Activated CD8-positive, alpha-beta T cell treated with anti-CD3 and anti-CD28 coated beads for 36 hours (primary cell): ENCODE data around the gene IFT122. TPM values are rescaled to one million over a fixed set of nuclear protein-coding genes. Genes with fewer than 3 reads are reported as not detected.
"Not testable (repeated sequence)": the region's sequence is repeated elsewhere in the genome, so short reads cannot be mapped to it uniquely, and the experiment has no call there.

Experiments used
- ATAC-seq: fragments of 200-7000 bp; cut with Tn5 transposase; one replicate; pipeline ENCODE4 v1.10.0; 2021; ENCODE audit warnings: mild to moderate bottlenecking, moderate library complexity
- CTCF ChIA-PET: fragments of 350-600 bp; sonication (Branson Sonifier 250); formaldehyde crosslinking; loops from one replicate; lab custom pipeline; 2021; ENCODE audit warnings: antibody characterized with exemption; lab: Charles Lee
- POLR2A ChIA-PET: fragments of 350-600 bp; sonication (Branson Sonifier 250); formaldehyde crosslinking; loops from one replicate; lab custom pipeline; 2021; ENCODE audit warnings: antibody characterized with exemption; lab: Charles Lee
- DNase-seq: peaks from one replicate; pipeline ENCODE4 v3.0.0-alpha.2; 2020
- H3K27ac Mint-ChIP-seq: one replicate; pipeline ENCODE4 v1.8.0; 2021; ENCODE audit warnings: mild to moderate bottlenecking, mixed read lengths
- H3K27me3 Mint-ChIP-seq: one replicate; pipeline ENCODE4 v1.8.0; 2021; ENCODE audit warnings: mixed read lengths
- H3K36me3 Mint-ChIP-seq: one replicate; pipeline ENCODE4 v1.8.0; 2021; ENCODE audit warnings: low read depth, mixed read lengths
- H3K4me1 Mint-ChIP-seq: one replicate; pipeline ENCODE4 v1.8.0; 2021; ENCODE audit warnings: low read depth, mixed read lengths
- H3K4me3 Mint-ChIP-seq: one replicate; pipeline ENCODE4 v1.8.0; 2021; ENCODE audit warnings: mild to moderate bottlenecking, moderate library complexity, mixed read lengths
- H3K9me3 Mint-ChIP-seq: one replicate; pipeline ENCODE4 v1.8.0; 2021; ENCODE audit warnings: mixed read lengths
- intact Hi-C: fragments of 100-400 bp; cut with micrococcal nuclease; formaldehyde crosslinking; loops from one replicate; pipeline ENCODE4 v1.10.0; 2022
- total RNA-seq, 2 experiments: library from RNA; stranded (reverse); gene quantifications; one replicate each; pipeline ENCODE4 v1.2.3, GENCODE V29; 2021
- TF ChIP-seq, protein P1 (sequence below): fragments of 200-600 bp; IDR thresholded peaks from one replicate; pipeline ENCODE4 v1.8.0; 2022; ENCODE audit warnings: antibody characterized with exemption, mild to moderate bottlenecking

The IFT122 gene
- total RNA-seq, 2 experiments from 2014 or later: 18.9 to 20.4 TPM

DNA sequence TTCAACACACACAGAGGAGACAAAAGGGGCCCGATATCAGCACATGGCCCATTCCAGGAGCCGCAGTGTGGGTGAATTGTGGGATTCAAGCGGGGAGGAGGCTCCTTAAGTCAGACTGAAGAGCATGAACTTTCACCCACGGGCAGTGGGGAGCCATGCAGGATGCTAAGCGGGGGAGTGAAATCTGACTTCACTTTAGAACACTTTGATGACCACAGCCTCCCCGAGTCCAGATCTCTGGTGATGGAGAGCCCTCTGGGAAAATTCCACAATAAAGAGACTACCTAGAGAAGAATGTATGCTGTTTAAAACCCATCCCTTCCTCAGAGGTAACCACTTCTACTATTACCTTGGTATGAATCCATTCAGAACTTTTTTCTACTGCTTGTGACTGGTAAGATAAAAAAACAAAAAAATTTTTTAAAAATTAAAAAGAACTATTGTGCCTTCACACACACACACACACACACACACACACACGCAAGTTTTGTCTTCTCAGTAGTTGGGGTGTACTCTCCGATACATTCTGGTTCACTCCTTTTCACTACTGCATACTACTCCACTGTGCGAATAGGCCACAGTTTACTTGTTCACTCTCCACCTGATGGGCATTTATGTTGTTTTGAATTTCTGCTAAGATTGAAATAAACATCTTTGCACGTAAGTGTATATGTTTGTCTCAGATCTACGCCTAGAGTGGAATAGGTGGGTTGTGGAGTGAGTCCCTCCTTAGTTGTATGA, 100.9 kb downstream of the IFT122 start:
- ATAC-seq: no peak
- Mint-ChIP-seq H3K27ac (no peak overlapping the region), H3K36me3 (no peaks in the 10 kb centered on the region), H3K9me3 (no peaks in the 10 kb centered on the region), H3K4me3 (no peak overlapping the region), H3K4me1 (no peaks in the 10 kb centered on the region), H3K27me3 (no peaks in the 10 kb centered on the region)
- ChIA-PET CTCF (no interaction called here), POLR2A (no interaction called here)
- intact Hi-C loops: no loop called here
- no peak for DNase-seq
- TF ChIP-seq, protein P1, sequence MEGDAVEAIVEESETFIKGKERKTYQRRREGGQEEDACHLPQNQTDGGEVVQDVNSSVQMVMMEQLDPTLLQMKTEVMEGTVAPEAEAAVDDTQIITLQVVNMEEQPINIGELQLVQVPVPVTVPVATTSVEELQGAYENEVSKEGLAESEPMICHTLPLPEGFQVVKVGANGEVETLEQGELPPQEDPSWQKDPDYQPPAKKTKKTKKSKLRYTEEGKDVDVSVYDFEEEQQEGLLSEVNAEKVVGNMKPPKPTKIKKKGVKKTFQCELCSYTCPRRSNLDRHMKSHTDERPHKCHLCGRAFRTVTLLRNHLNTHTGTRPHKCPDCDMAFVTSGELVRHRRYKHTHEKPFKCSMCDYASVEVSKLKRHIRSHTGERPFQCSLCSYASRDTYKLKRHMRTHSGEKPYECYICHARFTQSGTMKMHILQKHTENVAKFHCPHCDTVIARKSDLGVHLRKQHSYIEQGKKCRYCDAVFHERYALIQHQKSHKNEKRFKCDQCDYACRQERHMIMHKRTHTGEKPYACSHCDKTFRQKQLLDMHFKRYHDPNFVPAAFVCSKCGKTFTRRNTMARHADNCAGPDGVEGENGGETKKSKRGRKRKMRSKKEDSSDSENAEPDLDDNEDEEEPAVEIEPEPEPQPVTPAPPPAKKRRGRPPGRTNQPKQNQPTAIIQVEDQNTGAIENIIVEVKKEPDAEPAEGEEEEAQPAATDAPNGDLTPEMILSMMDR: no peak

DNA sequence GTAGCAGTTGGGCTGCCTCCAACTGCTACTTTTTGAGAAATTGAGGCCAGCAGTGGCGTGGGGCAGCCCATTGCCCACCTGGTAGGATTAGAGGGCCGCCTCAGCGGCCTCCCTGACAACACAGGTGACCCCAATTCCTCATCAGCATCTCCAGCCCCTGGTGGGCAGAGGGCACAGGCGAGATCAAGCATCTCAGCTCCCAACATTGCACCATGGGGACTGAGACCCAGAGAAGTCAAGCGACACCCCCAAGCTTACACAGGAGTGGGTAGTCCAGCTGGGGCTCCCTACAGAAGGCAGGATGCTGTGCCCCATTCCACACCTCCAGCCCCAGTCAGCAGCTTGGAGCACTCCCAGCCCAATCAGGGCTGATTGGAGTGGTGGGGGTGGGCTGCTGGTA, 102.7 kb downstream of the IFT122 start:
- Mint-ChIP-seq H3K9me3 (no peaks in the 10 kb centered on the region), H3K27ac (no peak overlapping the region), H3K4me3 (no peak overlapping the region), H3K27me3 (no peaks in the 10 kb centered on the region), H3K4me1 (no peaks in the 10 kb centered on the region), H3K36me3 (no peaks in the 10 kb centered on the region)
- DNase-seq: no peak
- ChIA-PET POLR2A (no interaction called here), CTCF (no interaction called here)
- TF ChIP-seq, protein P1: no peak
- intact Hi-C loops: no loop called here
- no peak for ATAC-seq

DNA sequence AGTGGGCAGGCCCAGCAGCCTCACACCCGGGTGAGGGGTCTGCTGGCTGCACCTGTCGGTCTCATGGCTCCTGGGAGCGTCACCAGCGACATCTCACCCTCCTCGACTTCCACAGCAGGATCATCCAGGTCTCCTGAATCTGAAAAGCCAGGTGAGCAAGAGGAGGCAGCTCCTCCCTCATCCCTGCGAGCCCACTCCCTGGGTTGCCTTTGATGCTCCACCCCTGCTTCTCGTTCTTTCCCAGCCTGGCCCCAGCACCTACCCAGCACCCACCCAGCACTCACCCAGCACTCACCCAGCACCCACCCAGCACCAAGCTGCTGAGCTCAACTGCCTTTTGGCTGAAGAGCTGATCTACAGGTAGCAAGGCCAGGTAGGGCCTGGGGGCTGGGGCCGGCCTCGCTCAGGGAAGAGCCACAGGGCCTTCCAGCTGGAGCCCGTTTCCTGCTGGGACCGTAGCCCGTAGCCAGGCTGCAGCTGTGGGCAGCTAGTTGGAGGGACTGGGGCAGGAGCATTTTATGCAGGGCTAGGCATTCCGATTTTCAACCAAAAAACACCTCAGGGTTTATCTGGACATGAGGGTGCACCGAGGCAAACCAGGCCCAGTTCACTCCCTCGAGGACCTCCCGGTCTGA, 103.2 kb downstream of the IFT122 start, which contains the start of gene H1-8:
Gene H1-8 (plus strand): TSS at position 20 of the 635 bp plus-strand sequence. CDS start 44 bp downstream, at position 64.
- H3K9me3 Mint-ChIP-seq: no peaks in the 10 kb centered on the region
- no peak for DNase-seq
- ChIA-PET POLR2A (no interaction called here), CTCF (no interaction called here)
- no peaks in the 10 kb centered on the region for H3K27me3 Mint-ChIP-seq
- H3K4me3 Mint-ChIP-seq: no peak within 1 kb of the TSS
- no peaks in the 10 kb centered on the region for H3K36me3 Mint-ChIP-seq
- no peaks in the 10 kb centered on the region for H3K4me1 Mint-ChIP-seq
- H3K27ac Mint-ChIP-seq: no peak within 1 kb of the TSS
- ATAC-seq: no peak
- intact Hi-C loops: no loop called here
- TF ChIP-seq, protein P1: no peak

DNA sequence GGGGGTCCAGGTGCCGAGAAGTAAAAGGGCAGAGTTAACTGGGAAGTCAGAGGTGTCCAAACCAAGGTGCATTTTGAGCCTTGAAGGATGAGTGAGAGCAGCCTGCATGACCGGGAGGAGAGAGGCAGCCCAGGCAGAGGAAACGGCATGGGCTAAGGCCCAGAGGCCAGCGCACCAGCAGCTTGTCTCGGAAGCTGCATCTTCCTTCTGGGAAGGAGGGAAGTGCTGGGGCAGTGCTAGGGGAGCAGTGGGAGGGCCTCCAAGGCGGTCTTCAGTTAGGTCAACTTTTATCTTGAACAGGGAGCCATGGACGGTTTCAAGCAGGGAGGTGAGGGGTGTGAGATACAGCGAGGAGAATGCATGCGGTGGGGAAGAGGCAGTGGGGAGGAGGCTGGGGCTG, 104.0 kb downstream of the IFT122 start:
- DNase-seq (no peak), ATAC-seq (no peak)
- Mint-ChIP-seq H3K4me1 (no peaks in the 10 kb centered on the region), H3K27ac (no peak overlapping the region), H3K4me3 (no peak overlapping the region), H3K9me3 (no peaks in the 10 kb centered on the region), H3K36me3 (no peaks in the 10 kb centered on the region), H3K27me3 (no peaks in the 10 kb centered on the region)
- POLR2A ChIA-PET: no interaction called here
- TF ChIP-seq, protein P1: no peak
- intact Hi-C loops: no loop called here
- CTCF ChIA-PET: interaction anchor here (1.0 kb wide), 1 partner anchor 96 kb away, joined by 3 read pairs; no protein-coding TSS in a partner anchor

DNA sequence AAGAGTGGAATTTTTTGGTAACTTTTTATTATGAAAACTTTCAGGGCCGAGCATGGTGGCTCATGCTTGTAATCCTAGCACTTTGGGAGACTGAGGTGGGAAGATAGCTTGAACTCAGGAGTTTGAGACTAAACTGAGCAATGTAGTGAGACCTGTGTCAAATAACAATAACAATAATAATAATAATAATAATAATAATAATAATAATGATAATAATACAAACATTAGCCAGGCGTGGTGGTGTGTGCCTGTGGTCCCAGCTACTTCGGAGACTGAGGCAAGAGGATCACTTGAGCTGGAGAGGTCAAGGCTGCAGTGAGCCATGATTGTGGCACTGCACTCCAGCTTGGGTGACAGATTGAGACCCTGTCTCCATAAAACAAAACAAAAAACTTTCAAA, 105.9 kb downstream of the IFT122 start:
- H3K9me3 Mint-ChIP-seq, intact Hi-C loops, H3K4me3 Mint-ChIP-seq, H3K27ac Mint-ChIP-seq, H3K27me3 Mint-ChIP-seq, CTCF ChIA-PET, H3K36me3 Mint-ChIP-seq, ATAC-seq, POLR2A ChIA-PET, DNase-seq, H3K4me1 Mint-ChIP-seq: not testable (repeated sequence)
